SK-N-SH (cell line): ENCODE measurements around the gene LRRC59. TPM values are rescaled to one million over a fixed set of nuclear protein-coding genes. Genes with fewer than 3 reads are reported as not detected.

Experiments
- CTCF ChIA-PET: fragments of 300-600, 350-600 bp; formaldehyde crosslinking; extraction: SDS; loops from one replicate; lab custom pipeline; 2021; lab: Yijun Ruan, JAX
- POLR2A ChIA-PET: fragments of 350-600 bp; sonication (Branson Sonifier 250); formaldehyde crosslinking; extraction: SDS; loops from one replicate; lab custom pipeline; 2020; ENCODE audit warnings: antibody characterized with exemption, inconsistent platforms; lab: Yijun Ruan, JAX
- DNase-seq: peaks from one replicate; pipeline ENCODE4 v3.0.0; 2012
- H2AFZ ChIP-seq: fragments of 200-600 bp; sonication (generic); 2 replicates; pipeline ENCODE4 v1.8.1; 2016; ENCODE audit warnings: antibody characterized with exemption, mild to moderate bottlenecking, low read depth
- H3F3A ChIP-seq: fragments of 200-600 bp; sonication (generic); replicated peaks from 2 replicates; pipeline ENCODE3; 2016; ENCODE audit warnings: antibody characterized with exemption, mild to moderate bottlenecking; ENCODE audit not compliant: insufficient read depth
- H3K27ac ChIP-seq, 2 experiments: fragments of 200-500 bp in 1 of 2; fragments of 200-600 bp in 1 of 2; sonication (Bioruptor generic) in 1 of 2; sonication (generic), shearing (Covaris generic) in 1 of 2; 2 replicates each; pipeline versions ENCODE4 v1.5.1 to v1.6.1; 2014 to 2016; ENCODE audit warnings: low read depth in 2 of 2, inconsistent platforms in 1 of 2, low read length in 1 of 2, mild to moderate bottlenecking in 1 of 2, mixed read lengths in 1 of 2
- H3K27me3 ChIP-seq: fragments of 200-600 bp; sonication (generic), shearing (Covaris generic); 2 replicates; pipeline ENCODE4 v1.6.1; 2016; ENCODE audit warnings: mixed run types; ENCODE audit not compliant: insufficient read depth
- H3K36me3 ChIP-seq, 2 experiments: fragments of 200-500 bp in 1 of 2; fragments of 200-600 bp in 1 of 2; sonication (Bioruptor generic) in 1 of 2; sonication (generic) in 1 of 2; replicated peaks in 1 of 2; 2 replicates each; pipeline versions ENCODE3 to v1.5.1; 2014 to 2016; ENCODE audit warnings: low read length in 1 of 2, mild to moderate bottlenecking in 1 of 2; ENCODE audit not compliant: insufficient read depth in 2 of 2, control insufficient read depth in 1 of 2
- H3K4me1 ChIP-seq, 2 experiments: fragments of 200-500 bp in 1 of 2; fragments of 200-600 bp in 1 of 2; sonication (Bioruptor generic) in 1 of 2; sonication (generic), shearing (Covaris generic) in 1 of 2; 2 replicates each; pipeline versions ENCODE4 v1.5.1 to v1.6.1; 2014 to 2016; ENCODE audit warnings: low read depth in 1 of 2, low read length in 1 of 2, mixed run types in 1 of 2; ENCODE audit not compliant: insufficient read depth in 2 of 2, control insufficient read depth in 1 of 2
- H3K4me2 ChIP-seq: fragments of 200-600 bp; sonication (generic), shearing (Covaris generic); 2 replicates; pipeline ENCODE4 v1.6.1; 2017; ENCODE audit warnings: mixed run types
- H3K4me3 ChIP-seq, 2 experiments: fragments of 200-500 bp in 1 of 2; fragments of 200-600 bp in 1 of 2; sonication (Bioruptor generic) in 1 of 2; sonication (generic), shearing (Covaris generic) in 1 of 2; 2 replicates each; pipeline versions ENCODE4 v1.5.1 to v1.8.1; 2014 to 2016; ENCODE audit warnings: low read depth in 2 of 2, inconsistent platforms in 1 of 2, low read length in 1 of 2, mild to moderate bottlenecking in 1 of 2, mixed read lengths in 1 of 2, moderate library complexity in 1 of 2
- H3K79me2 ChIP-seq: fragments of 200-600 bp; sonication (generic); 2 replicates; pipeline ENCODE4 v1.8.1; 2017; ENCODE audit warnings: mild to moderate bottlenecking; ENCODE audit not compliant: insufficient read depth
- H3K9ac ChIP-seq: fragments of 200-600 bp; sonication (generic); 2 replicates; pipeline ENCODE4 v1.6.1; 2017; ENCODE audit warnings: mixed run types
- H3K9me2 ChIP-seq: fragments of 200-600 bp; sonication (generic); 2 replicates; pipeline ENCODE4 v1.6.1; 2017; ENCODE audit warnings: mixed run types
- H3K9me3 ChIP-seq: fragments of 200-600 bp; sonication (generic); 2 replicates; pipeline ENCODE4 v1.6.1; 2017; ENCODE audit warnings: mixed run types, mild to moderate bottlenecking, moderate library complexity
- H4K20me1 ChIP-seq: fragments of 200-600 bp; sonication (generic); 2 replicates; pipeline ENCODE4 v1.6.1; 2017; ENCODE audit warnings: mild to moderate bottlenecking, mixed run types; ENCODE audit not compliant: insufficient read depth
- EP300 ChIP-seq, 2 experiments: IDR thresholded peaks; 2 replicates each; pipeline versions ENCODE4 v1.4.0 to v1.6.1; 2012; ENCODE audit warnings: borderline replicate concordance in 1 of 2, low read depth in 1 of 2, low read length in 1 of 2
- EZH2phosphoT487 ChIP-seq: fragments of 200-600 bp; sonication (generic); IDR thresholded peaks from 2 replicates; pipeline ENCODE4 v1.6.1; 2017; ENCODE audit warnings: low read depth, mixed run types, mild to moderate bottlenecking, antibody characterized with exemption, moderate library complexity, borderline replicate concordance
- FOXJ3 ChIP-seq: sonication (generic); formaldehyde crosslinking; IDR thresholded peaks from 2 replicates; pipeline ENCODE4 v1.5.1; 2020; ENCODE audit warnings: mild to moderate bottlenecking, missing genetic modification reagents
- GABPA ChIP-seq: IDR thresholded peaks from 2 replicates; pipeline ENCODE4 v1.4.0; 2012; ENCODE audit warnings: low read depth, mild to moderate bottlenecking
- GATA2 ChIP-seq: sonication (generic); formaldehyde crosslinking; IDR thresholded peaks from 2 replicates; pipeline ENCODE4 v1.5.0; 2020; ENCODE audit warnings: mild to moderate bottlenecking, missing genetic modification reagents
- MAX ChIP-seq: IDR thresholded peaks from 2 replicates; pipeline ENCODE4 v1.4.0; 2012; ENCODE audit warnings: low read depth
- MEF2A ChIP-seq: IDR thresholded peaks from 2 replicates; pipeline ENCODE4 v1.4.0; 2012; ENCODE audit warnings: low read depth, borderline replicate concordance
- MXI1 ChIP-seq: IDR thresholded peaks from 2 replicates; pipeline ENCODE4 v1.6.1; 2012; ENCODE audit warnings: mild to moderate bottlenecking, low read depth, low read length, improper control_type of control experiment
- NFIC ChIP-seq: IDR thresholded peaks from 2 replicates; pipeline ENCODE4 v1.4.0; 2012; ENCODE audit warnings: borderline replicate concordance
- RAD21 ChIP-seq: IDR thresholded peaks from 2 replicates; pipeline ENCODE4 v1.6.1; 2012; ENCODE audit warnings: mild to moderate bottlenecking, low read length
- RFX5 ChIP-seq: IDR thresholded peaks from 2 replicates; pipeline ENCODE4 v1.6.1; 2012; ENCODE audit warnings: mild to moderate bottlenecking, improper control_type of control experiment, low read length
- RXRA ChIP-seq: IDR thresholded peaks from 2 replicates; pipeline ENCODE4 v1.4.0; 2012; ENCODE audit warnings: low read depth, mild to moderate bottlenecking, borderline replicate concordance
- TAF1 ChIP-seq: IDR thresholded peaks from 2 replicates; pipeline ENCODE4 v1.6.1; 2012; ENCODE audit warnings: low read depth, mild to moderate bottlenecking, low read length, moderate library complexity, borderline replicate concordance
- USF1 ChIP-seq: IDR thresholded peaks from 2 replicates; pipeline ENCODE4 v1.4.0; 2012; ENCODE audit warnings: low read depth, borderline replicate concordance
- USF2 ChIP-seq: fragments of 150-350 bp; IDR thresholded peaks from 2 replicates; pipeline ENCODE4 v1.6.1; 2017; ENCODE audit warnings: antibody characterized with exemption, low read length, low read depth, borderline replicate concordance
- YY1 ChIP-seq: IDR thresholded peaks from 2 replicates; pipeline ENCODE4 v1.4.0; 2012; ENCODE audit warnings: low read depth, mild to moderate bottlenecking
- WGBS: methylation state at CpG from one replicate; pipeline ENCODE4 v1.1.6; 2017; ENCODE audit warnings: low lambda C conversion rate; 5-methylcytosine and 5-hydroxymethylcytosine counted together
- polyA plus RNA-seq, 3 experiments: library from polyadenylated mRNA; depleted of rRNA; stranded (reverse); fragments of >200 nt; gene quantifications; 2 replicates each; pipeline ENCODE4 v1.2.3, GENCODE V29; 2012

LRRC59 gene
- polyA plus RNA-seq, 1 of the 3 experiments (the other 2 are of a cell fraction): 137 TPM

- TF ChIP-seq TAF1 (no peak), GATA2 (CRISPR knock-in tag) (no peak), MEF2A (no peak), EP300 (IDR thresholded peaks at IDR 0.05; ENCODE audit: borderline replicate concordance in 1 of 2, low read depth in 1 of 2, low read length in 1 of 2) (no peak), FOXJ3 (CRISPR knock-in tag) (no peak), GABPA (no peak)
- TF ChIP-seq, all 33 proteins: peak for 0
Measured at GRCh38 chr17:50338645-50339044, 58.7 kb downstream of the LRRC59 start (continued).

GRCh38 chr17:50337956-50338355 is 59.4 kb downstream of the LRRC59 start:
- H3K79me2 ChIP-seq: no peaks in the 10 kb centered on the region

More at GRCh38 chr17:50337956-50338355, 59.4 kb downstream of the LRRC59 start:
- 55% methylated on average over 2 of the region's 2 CpGs for WGBS
- H3K4me2 ChIP-seq: no peak overlapping the region
- no peak overlapping the region for H2AFZ ChIP-seq
- no peaks in the 10 kb centered on the region for H4K20me1 ChIP-seq
- H3K36me3 ChIP-seq: no peaks in the 10 kb centered on the region
- no peak for DNase-seq
- H3F3A ChIP-seq: no peaks in the 10 kb centered on the region
- H3K9ac ChIP-seq: no peak overlapping the region
- H3K4me3 ChIP-seq: no peak overlapping the region
- H3K27ac ChIP-seq: no peak overlapping the region
- POLR2A ChIA-PET: no interaction called here
- TF ChIP-seq MAX (no peak), GATA2 (CRISPR knock-in tag) (no peak), USF1 (no peak), RXRA (no peak), USF2 (no peak), NFIC (no peak), TAF1 (no peak), YY1 (no peak), EZH2phosphoT487 (no peak), RAD21 (no peak), EP300 (IDR thresholded peaks at IDR 0.05; ENCODE audit: borderline replicate concordance in 1 of 2, low read depth in 1 of 2, low read length in 1 of 2) (no peak), MXI1 (no peak), RFX5 (no peak), FOXJ3 (CRISPR knock-in tag) (no peak)
- CTCF ChIA-PET: interaction anchor here (0.8 to 3.4 kb wide), 4 partner anchors 24 to 138 kb away, joined by 3 to 11 read pairs (median 4); partner anchors contain the start of gene COL1A1
- H3K9me3 ChIP-seq: peaks cover 9% of the 10 kb centered on the region
- no peaks in the 10 kb centered on the region for H3K9me2 ChIP-seq
- H3K4me1 ChIP-seq: no peaks in the 10 kb centered on the region
- H3K27me3 ChIP-seq: no peaks in the 10 kb centered on the region
